ENCODE results near the gene SLC35F2.

Gene SLC35F2

DNA sequence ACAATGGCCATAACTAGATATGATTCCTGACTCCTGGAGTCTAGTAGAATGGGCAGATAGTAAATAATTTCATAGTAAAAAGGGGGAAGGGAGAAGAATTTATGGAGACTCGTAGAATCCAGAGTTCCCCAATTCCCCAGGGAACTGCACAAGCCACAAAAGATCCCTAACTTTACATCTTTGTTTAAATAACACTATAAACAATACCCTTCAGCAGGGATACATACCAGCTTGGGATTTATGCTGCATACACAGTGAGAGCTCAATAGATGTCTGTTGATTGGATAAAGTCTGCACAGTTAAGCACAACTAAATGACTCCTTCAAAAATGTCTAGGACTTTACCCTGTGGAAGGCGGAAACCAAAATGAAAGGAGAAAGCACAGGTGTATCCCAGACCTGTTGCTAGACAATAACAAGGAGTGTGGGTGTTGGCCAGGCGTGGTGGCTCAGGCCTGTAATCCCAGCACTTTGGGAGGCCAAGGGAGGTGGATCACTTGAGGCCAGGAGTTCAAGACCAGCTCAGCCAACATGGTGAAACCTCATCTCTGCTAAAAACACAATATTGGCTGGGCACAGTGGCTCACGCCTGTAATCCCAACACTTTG lies 6.8 kb downstream of the SLC35F2 start:
- Histone ChIP-seq H3K27ac (replicated peaks) (no peak overlapping the region), H3K4me3 (replicated peaks; ENCODE audit: insufficient read depth, low read length) (no peak overlapping the region), H3K27me3 (ENCODE audit: insufficient read depth, poor library complexity, severe bottlenecking) (no peaks in the 10 kb centered on the region)
- TF ChIP-seq REST (IDR thresholded peaks at IDR 0.05; ENCODE audit: insufficient replicate concordance, low read depth) (no peak), SPI1 (IDR thresholded peaks at IDR 0.05; ENCODE audit: borderline replicate concordance, low read depth) (no peak), GABPA (IDR thresholded peaks at IDR 0.05; ENCODE audit: low read depth) (no peak), POLR2AphosphoS5 (IDR thresholded peaks at IDR 0.05; ENCODE audit: low read depth) (no peak)
- DNase-seq (ENCODE audit: low read depth in 1 of 2, low spot score in 1 of 2): no peak

GRCh38 chr11:107849790-107850189 lies 8.8 kb downstream of the SLC35F2 start:
- peak in 1 of 2 experiments; percentile 69 for DNase-seq (ENCODE audit: low read depth in 1 of 2, low spot score in 1 of 2)
- Histone ChIP-seq H3K27me3 (ENCODE audit: insufficient read depth, poor library complexity, severe bottlenecking) (no peaks in the 10 kb centered on the region), H3K4me3 (replicated peaks; ENCODE audit: insufficient read depth, low read length) (no peak overlapping the region), H3K27ac (replicated peaks) (peak overlapping the region; percentile 18; the same call in 1 of the 2 replicates)
- no peak for TF ChIP-seq REST (IDR thresholded peaks at IDR 0.05; ENCODE audit: insufficient replicate concordance, low read depth)
- TF ChIP-seq SPI1 (IDR thresholded peaks at IDR 0.05; ENCODE audit: borderline replicate concordance, low read depth): peak; percentile 68

DNA sequence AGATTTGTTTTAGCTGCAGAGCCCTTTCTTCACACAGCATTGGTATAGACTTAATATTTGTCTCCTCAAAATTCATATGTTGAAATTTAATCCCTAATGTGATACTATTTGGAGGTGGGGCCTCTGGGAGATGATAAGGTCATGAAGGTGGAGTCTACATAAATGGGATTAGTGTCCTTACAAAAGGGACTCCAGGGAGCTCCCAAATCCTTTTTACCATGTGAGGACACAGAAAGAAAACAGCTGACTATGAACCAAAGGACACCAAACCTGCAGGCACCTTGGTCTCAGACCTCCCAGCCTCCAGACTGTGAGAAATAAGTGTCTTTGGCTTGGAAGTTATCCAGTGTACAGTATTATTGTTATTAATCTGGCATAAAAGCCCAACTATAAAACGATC lies 10.2 kb downstream of the SLC35F2 start:
- TF ChIP-seq GABPA (IDR thresholded peaks at IDR 0.05; ENCODE audit: low read depth) (no peak), POLR2AphosphoS5 (IDR thresholded peaks at IDR 0.05; ENCODE audit: low read depth) (no peak), REST (IDR thresholded peaks at IDR 0.05; ENCODE audit: insufficient replicate concordance, low read depth) (no peak), SPI1 (IDR thresholded peaks at IDR 0.05; ENCODE audit: borderline replicate concordance, low read depth) (no peak)
- TF ChIP-seq, protein P1, sequence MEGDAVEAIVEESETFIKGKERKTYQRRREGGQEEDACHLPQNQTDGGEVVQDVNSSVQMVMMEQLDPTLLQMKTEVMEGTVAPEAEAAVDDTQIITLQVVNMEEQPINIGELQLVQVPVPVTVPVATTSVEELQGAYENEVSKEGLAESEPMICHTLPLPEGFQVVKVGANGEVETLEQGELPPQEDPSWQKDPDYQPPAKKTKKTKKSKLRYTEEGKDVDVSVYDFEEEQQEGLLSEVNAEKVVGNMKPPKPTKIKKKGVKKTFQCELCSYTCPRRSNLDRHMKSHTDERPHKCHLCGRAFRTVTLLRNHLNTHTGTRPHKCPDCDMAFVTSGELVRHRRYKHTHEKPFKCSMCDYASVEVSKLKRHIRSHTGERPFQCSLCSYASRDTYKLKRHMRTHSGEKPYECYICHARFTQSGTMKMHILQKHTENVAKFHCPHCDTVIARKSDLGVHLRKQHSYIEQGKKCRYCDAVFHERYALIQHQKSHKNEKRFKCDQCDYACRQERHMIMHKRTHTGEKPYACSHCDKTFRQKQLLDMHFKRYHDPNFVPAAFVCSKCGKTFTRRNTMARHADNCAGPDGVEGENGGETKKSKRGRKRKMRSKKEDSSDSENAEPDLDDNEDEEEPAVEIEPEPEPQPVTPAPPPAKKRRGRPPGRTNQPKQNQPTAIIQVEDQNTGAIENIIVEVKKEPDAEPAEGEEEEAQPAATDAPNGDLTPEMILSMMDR (IDR thresholded peaks at IDR 0.05; ENCODE audit: insufficient read depth, low read length): no peak
- Histone ChIP-seq H3K4me3 (replicated peaks; ENCODE audit: insufficient read depth, low read length) (no peak overlapping the region), H3K27me3 (ENCODE audit: insufficient read depth, poor library complexity, severe bottlenecking) (no peaks in the 10 kb centered on the region), H3K27ac (replicated peaks) (no peak overlapping the region)
- DNase-seq (ENCODE audit: low read depth in 1 of 2, low spot score in 1 of 2): no peak

GRCh38 chr11:107847184-107847583 lies 11.4 kb downstream of the SLC35F2 start:
- DNase-seq (ENCODE audit: low read depth in 1 of 2, low spot score in 1 of 2): no peak
- TF ChIP-seq SPI1 (IDR thresholded peaks at IDR 0.05; ENCODE audit: borderline replicate concordance, low read depth) (no peak), GABPA (IDR thresholded peaks at IDR 0.05; ENCODE audit: low read depth) (no peak), POLR2AphosphoS5 (IDR thresholded peaks at IDR 0.05; ENCODE audit: low read depth) (no peak), REST (IDR thresholded peaks at IDR 0.05; ENCODE audit: insufficient replicate concordance, low read depth) (no peak)
- TF ChIP-seq, protein P1 (IDR thresholded peaks at IDR 0.05; ENCODE audit: insufficient read depth, low read length): no peak
- H3K27ac ChIP-seq (replicated peaks): no peak overlapping the region

More at GRCh38 chr11:107847184-107847583, 11.4 kb downstream of the SLC35F2 start:
- Histone ChIP-seq H3K27me3 (ENCODE audit: insufficient read depth, poor library complexity, severe bottlenecking) (no peaks in the 10 kb centered on the region), H3K4me3 (replicated peaks; ENCODE audit: insufficient read depth, low read length) (no peak overlapping the region)
